Lower leg skin (tissue), 4 donors: ENCODE results near the gene GATB. TPM values are rescaled to one million over a fixed set of nuclear protein-coding genes. Genes with fewer than 3 reads are reported as not detected.

Experiments
- DNase-seq, 2 donors: peaks; one replicate each; pipeline ENCODE4 v3.0.0-alpha.2; 2019; ENCODE audit warnings: low spot score in 2 of 2
- H3K4me3 ChIP-seq: fragments of 200-600 bp; sonication (generic); 2 replicates; pipeline ENCODE4 v1.5.1; 2017; ENCODE audit warnings: mild to moderate bottlenecking, low read depth; ENCODE audit not compliant: poor library complexity, severe bottlenecking
- CTCF ChIP-seq, 3 donors: fragments of 450-650 bp; IDR thresholded peaks; one replicate each; pipeline ENCODE4 v1.5.1; 2016; ENCODE audit warnings: antibody characterized with exemption in 3 of 3, mild to moderate bottlenecking in 3 of 3, moderate library complexity in 2 of 3
- POLR2A ChIP-seq, 2 donors: fragments of 450-650 bp; IDR thresholded peaks; one replicate each; pipeline ENCODE4 v1.6.1; 2016 to 2017; ENCODE audit warnings: antibody characterized with exemption in 2 of 2, mild to moderate bottlenecking in 1 of 2, moderate library complexity in 1 of 2
- WGBS, 2 donors: methylation state at CpG; one replicate each; pipeline ENCODE4 v1.1.5; 2018; 5-methylcytosine and 5-hydroxymethylcytosine counted together
- intact Hi-C: fragments of 100-400 bp; cut with DNase I; formaldehyde crosslinking; loops from one replicate; pipeline ENCODE4 v1.15.0; 2023; ENCODE audit warnings: low total_unique reads
- total RNA-seq, 4 donors: library from RNA; depleted of rRNA; stranded (reverse); fragments of >200 nt; gene quantifications; one replicate each; pipeline ENCODE4 v1.1.0, GENCODE V29; 2016

GATB gene
- total RNA-seq, 4 donors from 2014 or later, result 26.9 to 48.4 (median 35.9) TPM

DNA sequence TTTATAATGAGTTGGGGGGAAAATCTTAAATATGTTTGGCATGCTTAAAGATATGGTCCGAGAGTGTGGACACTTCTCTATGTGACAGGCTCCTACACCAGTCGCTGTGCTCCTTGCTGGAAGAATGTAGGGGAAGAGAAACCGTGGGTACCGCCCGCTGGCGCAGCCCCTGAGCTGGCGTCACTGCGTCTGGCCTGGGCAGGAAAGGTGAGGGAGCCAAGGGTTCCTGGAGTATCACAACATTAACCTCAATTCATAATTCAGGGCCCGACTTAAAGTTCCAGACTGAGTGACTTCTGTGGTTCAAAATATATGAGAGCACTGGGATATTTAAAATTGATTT, 95.1 kb downstream of the GATB start:
- 94 to 96% methylated on average over 9 of the region's 9 CpGs for WGBS, 2 donors
- intact Hi-C loops, result no loop called here
- TF ChIP-seq POLR2A (IDR thresholded peaks at IDR 0.05) (no peak), CTCF (IDR thresholded peaks at IDR 0.05) (no peak)
- H3K4me3 ChIP-seq, result no peak overlapping the region
- DNase-seq, result peak in 1 of 2 donors; percentile 53

DNA sequence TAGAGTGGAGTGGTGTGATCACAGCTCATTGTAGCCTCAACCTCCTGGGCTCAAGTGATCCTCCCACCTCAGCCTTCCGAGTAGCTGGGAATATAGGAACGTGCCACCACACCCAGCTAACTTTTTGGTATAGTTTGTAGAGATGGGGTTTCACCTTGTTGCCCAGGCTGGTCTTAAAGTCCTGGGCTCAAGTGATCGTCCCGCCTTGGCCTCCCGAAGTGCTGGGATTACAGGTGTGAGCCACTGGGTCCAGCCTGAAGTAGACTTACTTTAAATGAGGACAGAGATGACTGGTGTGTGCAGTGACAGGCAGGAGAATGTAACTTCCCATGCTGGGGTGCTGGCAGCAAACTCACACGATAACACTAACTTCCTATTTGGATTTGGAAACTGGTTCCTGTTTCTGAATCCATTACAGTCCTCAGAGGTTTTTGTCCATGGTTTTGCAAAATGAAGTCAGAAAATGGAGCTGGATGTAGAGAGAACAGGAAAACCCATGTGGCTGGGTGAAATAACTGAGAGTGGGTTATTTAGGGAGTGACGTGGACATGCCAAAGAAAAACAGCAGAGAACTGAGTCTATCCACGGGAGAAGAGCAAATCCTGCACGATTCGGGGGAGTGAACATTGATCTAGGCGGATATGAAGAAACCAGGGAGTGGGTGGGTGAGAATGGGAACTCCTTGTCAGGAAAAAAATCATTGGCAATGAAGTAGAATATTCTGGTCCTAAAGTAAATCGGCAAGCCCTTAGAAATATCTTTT, 95.6 kb downstream of the GATB start:
- intact Hi-C loops, result no loop called here
- no peak for TF ChIP-seq POLR2A (IDR thresholded peaks at IDR 0.05)
- TF ChIP-seq CTCF (IDR thresholded peaks at IDR 0.05), result no peak
- peak in 1 of 2 donors; percentile 53 for DNase-seq
- no peak overlapping the region for H3K4me3 ChIP-seq
- WGBS, 2 donors, result 92 to 94% methylated on average over 12 of the region's 12 CpGs

DNA sequence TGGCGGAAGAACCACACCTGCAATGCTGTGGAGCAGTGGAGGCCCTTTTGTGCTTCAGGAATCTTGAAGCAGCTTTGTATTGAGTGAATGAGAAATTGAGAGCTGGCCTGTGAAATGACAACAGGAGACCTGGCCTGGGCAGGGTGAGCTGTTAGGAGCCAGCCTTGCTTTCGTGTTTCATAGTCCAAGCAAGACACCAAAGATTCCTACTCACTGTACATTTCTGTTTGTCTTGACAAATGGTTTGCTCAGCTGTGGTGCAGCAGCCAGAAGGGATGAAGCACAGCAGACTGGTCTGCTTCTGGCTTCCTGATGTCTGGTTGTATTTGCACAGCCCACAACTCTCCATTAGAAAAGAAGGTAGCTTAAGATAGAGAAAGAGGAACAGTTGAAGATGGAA, 96.5 kb downstream of the GATB start:
- intact Hi-C loops, result no loop called here
- H3K4me3 ChIP-seq, result no peak overlapping the region
- 70 to 81% methylated on average over 2 of the region's 2 CpGs for WGBS, 2 donors
- DNase-seq, result peak in 1 of 2 donors; percentile 50
- no peak for TF ChIP-seq CTCF (IDR thresholded peaks at IDR 0.05)
- no peak for TF ChIP-seq POLR2A (IDR thresholded peaks at IDR 0.05)

DNA sequence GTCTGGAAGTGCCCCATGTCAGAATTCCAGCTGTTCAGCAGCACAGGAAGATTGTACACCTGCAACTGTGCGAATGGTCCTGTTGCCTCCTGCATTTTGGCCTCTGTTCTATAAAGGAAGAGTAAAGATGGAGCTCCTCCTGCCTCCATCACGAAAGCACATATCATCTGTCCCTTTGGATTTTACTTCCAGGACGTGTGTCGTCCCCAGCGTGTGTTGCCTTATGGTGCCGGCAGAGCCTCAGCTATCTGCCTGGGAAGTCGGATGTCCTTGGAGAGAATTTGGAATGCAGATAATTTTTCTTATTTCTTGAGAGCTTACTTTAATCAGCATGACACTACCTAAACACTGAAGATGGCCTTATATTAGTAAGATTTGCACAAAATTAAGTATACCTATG, 97.7 kb downstream of the GATB start:
- no peak for DNase-seq
- 94% methylated on average over 7 of the region's 7 CpGs for WGBS, 2 donors
- no peak for TF ChIP-seq POLR2A (IDR thresholded peaks at IDR 0.05)
- no peak for TF ChIP-seq CTCF (IDR thresholded peaks at IDR 0.05)
- H3K4me3 ChIP-seq, result no peak overlapping the region
- intact Hi-C loops, result no loop called here

- TF ChIP-seq POLR2A (IDR thresholded peaks at IDR 0.05) (no peak), CTCF (IDR thresholded peaks at IDR 0.05) (no peak)
- intact Hi-C loops, result no loop called here
- DNase-seq, result no peak
- H3K4me3 ChIP-seq, result no peak overlapping the region
- WGBS, 2 donors, result 90 to 91% methylated on average over 7 of the region's 7 CpGs
Measured at GRCh38 chr4:151661873-151662272, 98.9 kb downstream of the GATB start.

GRCh38 chr4:151660676-151661075, 100.1 kb downstream of the GATB start:
- intact Hi-C loops, result no loop called here
- no peak for TF ChIP-seq CTCF (IDR thresholded peaks at IDR 0.05)
- no peak for TF ChIP-seq POLR2A (IDR thresholded peaks at IDR 0.05)
- DNase-seq, result no peak
- H3K4me3 ChIP-seq, result no peak overlapping the region
